NCI-H128 (cell line): ENCODE measurements around the gene ANAPC7.
"Not testable (repeated sequence)": the region's sequence is repeated elsewhere in the genome, so short reads cannot be mapped to it uniquely, and the experiment has no call there.

Source experiments
- DNase-seq: peaks from one replicate; lab custom pipeline; 2025; ENCODE audit not compliant: unreplicated experiment; lab: John Stamatoyannopoulos, UW

ANAPC7 gene

GRCh38 chr12:110403146-110403975 lies at the start of gene ANAPC7:
Gene ANAPC7 (minus strand): TSS chr12:110403708. CDS start chr12:110403627, 81 bp downstream.
- peak; percentile 88 for DNase-seq

- DNase-seq = no peak
Observed at GRCh38 chr12:110451263-110451662, 47.8 kb upstream of the ANAPC7 start.

- peak; percentile 89 for DNase-seq
Observed at GRCh38 chr12:110449799-110450497, 46.4 kb upstream of the ANAPC7 start, which contains the start of gene ARPC3. Gene ARPC3 (minus strand): TSS chr12:110450337. CDS start chr12:110450260, 77 bp downstream.

GRCh38 chr12:110444455-110444854 lies 40.9 kb upstream of the ANAPC7 start:
- DNase-seq = no peak

- DNase-seq = no peak
Observed at GRCh38 chr12:110436231-110436630, 32.7 kb upstream of the ANAPC7 start.

- no peak for DNase-seq
Observed at GRCh38 chr12:110431957-110432587, 28.6 kb upstream of the ANAPC7 start.

- not testable (repeated sequence) for DNase-seq
Observed at GRCh38 chr12:110429676-110430075, 26.2 kb upstream of the ANAPC7 start.

- DNase-seq = no peak
Observed at GRCh38 chr12:110426406-110426805, 22.9 kb upstream of the ANAPC7 start.

GRCh38 chr12:110424237-110424636 lies 20.7 kb upstream of the ANAPC7 start:
- DNase-seq = no peak

GRCh38 chr12:110421701-110422100 lies 18.2 kb upstream of the ANAPC7 start:
- no peak for DNase-seq

GRCh38 chr12:110421159-110421661 lies 17.7 kb upstream of the ANAPC7 start:
- no peak for DNase-seq

- DNase-seq = not testable (repeated sequence)
Observed at GRCh38 chr12:110420644-110421043, 17.1 kb upstream of the ANAPC7 start.

GRCh38 chr12:110417113-110417512 lies 13.6 kb upstream of the ANAPC7 start:
- not testable (repeated sequence) for DNase-seq

- DNase-seq = not testable (repeated sequence)
Observed at GRCh38 chr12:110410086-110410485, 6.6 kb upstream of the ANAPC7 start.

GRCh38 chr12:110405126-110405662 lies 1.7 kb upstream of the ANAPC7 start:
- not testable (repeated sequence) for DNase-seq

GRCh38 chr12:110403976-110404682 lies 621 bp upstream of the ANAPC7 start:
- DNase-seq = peak; percentile 80

GRCh38 chr12:110382683-110383082 lies 20.8 kb downstream of the ANAPC7 start:
- no peak for DNase-seq

GRCh38 chr12:110379631-110380030 lies 23.9 kb downstream of the ANAPC7 start:
- no peak for DNase-seq

GRCh38 chr12:110379197-110379596 lies 24.3 kb downstream of the ANAPC7 start:
- no peak for DNase-seq

- not testable (repeated sequence) for DNase-seq
Observed at GRCh38 chr12:110378131-110378790, 25.2 kb downstream of the ANAPC7 start.
